Ecto neural progenitor cell (in vitro differentiated cells): ENCODE measurements around the gene GPC5.

Experiments
- DNase-seq: peaks from one replicate; pipeline ENCODE4 v3.0.0-alpha.2; 2018; ENCODE audit warnings: low spot score

The GPC5 gene

GRCh38 chr13:91714855-91715254 is 316.4 kb downstream of the GPC5 start:
- no peak for DNase-seq

GRCh38 chr13:91716436-91717065 is 318.1 kb downstream of the GPC5 start:
- DNase-seq, result no peak

GRCh38 chr13:91719033-91719432 is 320.6 kb downstream of the GPC5 start:
- no peak for DNase-seq

- no peak for DNase-seq
Measured at GRCh38 chr13:91721413-91721812, 323.0 kb downstream of the GPC5 start.

- no peak for DNase-seq
Measured at GRCh38 chr13:91722267-91722884, 324.0 kb downstream of the GPC5 start.

GRCh38 chr13:91724591-91724990 is 326.2 kb downstream of the GPC5 start:
- DNase-seq, result no peak

- no peak for DNase-seq
Measured at GRCh38 chr13:91725646-91726045, 327.2 kb downstream of the GPC5 start.

GRCh38 chr13:91726671-91727070 is 328.2 kb downstream of the GPC5 start:
- DNase-seq, result no peak

- no peak for DNase-seq
Measured at GRCh38 chr13:91729859-91730258, 331.4 kb downstream of the GPC5 start.

- no peak for DNase-seq
Measured at GRCh38 chr13:91739751-91740150, 341.3 kb downstream of the GPC5 start.

- no peak for DNase-seq
Measured at GRCh38 chr13:91740756-91741155, 342.3 kb downstream of the GPC5 start.

GRCh38 chr13:91741925-91742324 is 343.5 kb downstream of the GPC5 start:
- no peak for DNase-seq

GRCh38 chr13:91744284-91744683 is 345.9 kb downstream of the GPC5 start:
- DNase-seq, result no peak

- DNase-seq, result no peak
Measured at GRCh38 chr13:91745967-91746366, 347.5 kb downstream of the GPC5 start.

- no peak for DNase-seq
Measured at GRCh38 chr13:91747186-91747585, 348.8 kb downstream of the GPC5 start.

- DNase-seq, result no peak
Measured at GRCh38 chr13:91748416-91749089, 350.1 kb downstream of the GPC5 start.

- no peak for DNase-seq
Measured at GRCh38 chr13:91758724-91759123, 360.3 kb downstream of the GPC5 start.

- DNase-seq, result no peak
Measured at GRCh38 chr13:91762957-91763356, 364.5 kb downstream of the GPC5 start.

- no peak for DNase-seq
Measured at GRCh38 chr13:91764527-91764926, 366.1 kb downstream of the GPC5 start.

GRCh38 chr13:91767651-91768050 is 369.2 kb downstream of the GPC5 start:
- DNase-seq, result no peak

- no peak for DNase-seq
Measured at GRCh38 chr13:91768746-91769145, 370.3 kb downstream of the GPC5 start.

GRCh38 chr13:91771229-91771628 is 372.8 kb downstream of the GPC5 start:
- no peak for DNase-seq

- DNase-seq, result no peak
Measured at GRCh38 chr13:91773591-91774227, 375.3 kb downstream of the GPC5 start.
